ENCODE measurements around the gene SCARF2. TPM values are rescaled to one million over a fixed set of nuclear protein-coding genes. Genes with fewer than 3 reads are reported as not detected.
"Not testable (repeated sequence)": the region's sequence is repeated elsewhere in the genome, so short reads cannot be mapped to it uniquely, and the experiment has no call there.

Gene SCARF2
- total and polyA plus RNA-seq, 2 of the 8 experiments (the other 6 are each of a cell fraction or from before 2014, with no cell fraction given), result 4.2 to 9.8 TPM

DNA sequence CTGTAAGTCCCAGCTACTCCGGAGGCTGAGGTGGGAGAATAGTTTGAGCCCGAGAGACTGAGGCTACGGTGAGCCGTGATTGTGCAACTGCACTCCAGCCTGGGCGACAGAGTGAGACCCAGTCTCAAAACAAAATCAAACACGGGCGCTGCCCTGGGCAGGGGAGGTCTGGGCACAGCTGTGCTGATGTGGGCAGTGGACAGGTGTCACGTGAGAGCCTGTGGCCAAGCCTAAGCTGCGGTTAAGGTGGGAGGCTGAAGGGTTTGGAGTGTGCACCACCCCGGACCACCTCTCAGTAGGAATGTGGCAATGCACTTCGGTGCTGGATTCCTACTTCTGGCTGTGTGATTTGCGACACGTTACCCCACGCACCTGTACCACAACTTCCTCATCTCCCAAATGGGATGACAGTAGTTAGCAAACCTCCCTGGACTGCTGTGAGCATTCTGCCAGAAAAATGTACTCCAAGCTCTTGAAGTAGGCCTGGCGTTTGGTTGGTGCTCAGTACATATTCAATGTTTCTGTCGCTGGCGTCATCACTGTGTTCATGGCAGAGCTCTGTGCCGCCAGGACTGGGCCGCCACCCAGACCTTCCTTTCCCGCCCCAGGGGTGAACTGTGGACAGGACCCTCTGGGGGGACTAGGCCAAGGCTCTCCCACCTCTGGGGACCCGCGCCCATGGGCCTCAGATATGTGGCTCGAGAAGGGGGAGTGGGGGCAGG, 44.5 kb downstream of the SCARF2 start (continued):
- TF ChIP-seq RNF2 (IDR thresholded peaks at IDR 0.05; ENCODE audit: borderline replicate concordance, low read depth, low read length, missing control alignments, poor library complexity, severe bottlenecking), result no peak
- TF ChIP-seq CHD1 (IDR thresholded peaks at IDR 0.05; ENCODE audit: low read depth, low read length), result no peak
- TF ChIP-seq MAFK (IDR thresholded peaks at IDR 0.05; ENCODE audit: low read depth, low read length), result no peak
- no peak for TF ChIP-seq CHD2 (IDR thresholded peaks at IDR 0.05; ENCODE audit: low read length)
- no peak for TF ChIP-seq POLR2AphosphoS5 (IDR thresholded peaks at IDR 0.05; ENCODE audit: low read depth, low read length)
- TF ChIP-seq GABPA (IDR thresholded peaks at IDR 0.05; ENCODE audit: borderline replicate concordance, insufficient read depth, low read length), result no peak
- TF ChIP-seq NRF1 (IDR thresholded peaks at IDR 0.05; ENCODE audit: low read depth, low read length), result no peak
- no peak for TF ChIP-seq SIX5 (IDR thresholded peaks at IDR 0.05; ENCODE audit: low read depth, low read length)
- no peak for TF ChIP-seq TCF12 (IDR thresholded peaks at IDR 0.05; ENCODE audit: low read depth, low read length)
- no peak for TF ChIP-seq ZNF274 (IDR thresholded peaks at IDR 0.05; ENCODE audit: borderline replicate concordance, extremely low read depth, low read length)

DNA sequence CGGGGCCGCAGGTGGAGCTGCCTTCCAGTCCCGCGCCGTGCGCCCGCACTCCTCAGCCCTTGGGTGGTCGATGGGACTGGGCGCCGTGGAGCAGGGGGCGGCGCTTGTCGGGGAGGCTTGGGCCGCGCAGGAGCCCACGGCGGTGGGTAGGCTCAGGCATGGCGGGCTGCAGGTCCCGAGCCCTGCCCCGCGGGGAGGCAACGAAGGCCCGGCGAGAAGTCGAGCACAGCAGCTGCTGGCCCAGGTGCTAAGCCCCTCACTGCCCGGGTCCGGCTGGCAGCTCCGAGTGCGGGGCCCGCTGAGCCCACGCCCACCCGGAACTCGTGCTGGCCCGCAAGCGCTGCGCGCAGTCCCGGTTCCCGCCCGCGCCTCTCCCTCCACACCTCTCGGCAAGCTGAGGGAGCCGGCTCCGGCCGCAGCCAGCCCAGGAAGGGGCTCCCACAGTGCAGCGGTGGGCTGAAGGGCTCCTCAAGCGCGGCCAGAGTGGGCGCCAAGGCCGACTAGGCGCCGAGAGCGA, 45.2 kb downstream of the SCARF2 start:
- Histone ChIP-seq H3K79me2 (ENCODE audit: control insufficient read depth in 1 of 2, insufficient read depth in 2 of 2, low read length in 2 of 2) (peaks cover 4 to 26% of the 10 kb centered on the region in 2 experiments; a peak in 2 of 4 replicates), H3K4me1 (replicated peaks in 1 of 4; ENCODE audit: control insufficient read depth in 3 of 4, insufficient read depth in 4 of 4, low read length in 3 of 4) (peaks cover 0 to 10% (median 8%) of the 10 kb centered on the region in 4 experiments; a peak in 5 of 7 replicates)
- H3K9me3 ChIP-seq (ENCODE audit: insufficient read depth in 2 of 2, low read depth in 1 of 2, low read length in 1 of 2); POLR2A ChIA-PET (ENCODE audit: partially characterized antibody); H2BK12ac ChIP-seq (ENCODE audit: low read depth, low read length); H4K91ac ChIP-seq (replicated peaks; ENCODE audit: insufficient read length, low read length); H3K27ac ChIP-seq (ENCODE audit: low read depth, low read length); H3K4ac ChIP-seq (replicated peaks; ENCODE audit: insufficient read length, low read depth, low read length); H3K4me3 ChIP-seq (ENCODE audit: extremely low read depth in 1 of 4, insufficient read depth in 2 of 4, low read depth in 3 of 4, low read length in 4 of 4); H3K14ac ChIP-seq (ENCODE audit: insufficient read length); H2BK15ac ChIP-seq (ENCODE audit: low read length); H3K27me3 ChIP-seq (replicated peaks in 1 of 4; ENCODE audit: control insufficient read depth in 3 of 4, extremely low read depth in 1 of 4, insufficient read depth in 3 of 4, low read length in 3 of 4); H3K4me2 ChIP-seq (ENCODE audit: insufficient read depth in 1 of 2, low read depth in 2 of 2, low read length in 2 of 2); H3K79me1 ChIP-seq (ENCODE audit: low read depth, low read length); DNase-seq (ENCODE audit: low read depth in 1 of 2, low spot score in 2 of 2); FAIRE-seq; H4K8ac ChIP-seq (ENCODE audit: extremely low read depth, insufficient read depth, low read length); H2BK5ac ChIP-seq (ENCODE audit: low read depth, low read length); H2BK20ac ChIP-seq (ENCODE audit: low read length); H4K20me1 ChIP-seq (replicated peaks in 1 of 2; ENCODE audit: control insufficient read depth in 1 of 2, insufficient read depth in 2 of 2, low read length in 2 of 2); H3K23me2 ChIP-seq (ENCODE audit: low read depth, low read length); H3K56ac ChIP-seq (replicated peaks; ENCODE audit: insufficient read length, low read depth, low read length); H3K36me3 ChIP-seq (ENCODE audit: control insufficient read depth in 2 of 4, insufficient read depth in 4 of 4, low read length in 3 of 4); H2AK5ac ChIP-seq (ENCODE audit: low read depth, low read length); H4K5ac ChIP-seq (ENCODE audit: insufficient read length, low read depth, low read length); H2BK120ac ChIP-seq (replicated peaks; ENCODE audit: low read depth, low read length); H3K23ac ChIP-seq (ENCODE audit: insufficient read length); H2AFZ ChIP-seq (ENCODE audit: low read length); H3K9ac ChIP-seq (replicated peaks in 1 of 4; ENCODE audit: extremely low read depth in 1 of 4, low read depth in 3 of 4, low read length in 3 of 4); H3K18ac ChIP-seq (ENCODE audit: extremely low read depth, low read length): not testable (repeated sequence)
- 91% methylated on average over 41 of the region's 53 CpGs; no CpG with 5 or more reads in 1 of the 2 experiments for WGBS, 2 experiments (ENCODE audit: extremely low coverage in 1 of 2, insufficient coverage in 1 of 2, insufficient read length in 1 of 2, insufficient replicate concordance in 2 of 2, low coverage in 1 of 2, low lambda C conversion rate in 2 of 2, missing lambda C conversion rate in 1 of 2)
- CTCF ChIA-PET (ENCODE audit: partially characterized antibody), result interaction anchor here (0.6 to 1.5 kb wide), 2 partner anchors 11 to 1348 kb away, joined by 3 read pairs; no protein-coding TSS in a partner anchor
